Measurements from ENCODE around the gene PRAMEF1.
A peak's percentile ranks its signal among the peaks of the same experiment; 100 is the strongest.

The PRAMEF1 gene

DNA sequence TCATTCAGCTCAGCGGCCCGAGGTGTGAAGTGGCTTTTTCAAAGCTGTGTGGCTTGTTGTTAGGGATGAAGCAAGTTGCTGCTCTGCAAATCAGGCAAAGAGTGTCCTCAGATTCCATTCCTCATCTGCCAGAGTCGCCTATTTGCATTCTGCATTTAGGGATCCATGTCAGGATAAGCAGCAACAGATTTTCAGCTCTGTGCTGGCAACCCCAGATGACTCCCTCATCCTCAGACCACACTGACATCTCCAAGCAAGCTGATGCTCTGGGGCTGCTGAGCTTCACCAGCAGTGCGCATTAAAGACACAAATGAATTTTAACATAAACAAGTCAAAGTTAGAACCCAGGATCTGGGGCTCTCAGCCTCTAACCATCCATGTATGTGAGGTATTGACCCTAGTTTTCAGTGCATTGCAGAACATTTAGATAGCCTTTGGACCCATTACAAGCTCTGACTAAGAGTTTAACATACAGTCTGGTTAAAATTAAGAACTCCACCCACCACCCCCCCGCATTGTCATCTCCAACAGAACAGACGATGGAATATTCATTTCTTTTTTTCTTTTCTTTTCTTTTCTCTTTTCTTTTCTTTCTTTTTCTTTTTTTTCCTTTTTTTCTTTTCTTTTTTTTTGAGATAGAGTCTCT lies 34.3 kb upstream of the PRAMEF1 start:
- no peak for TF ChIP-seq CTCF (IDR thresholded peaks at IDR 0.05)

DNA sequence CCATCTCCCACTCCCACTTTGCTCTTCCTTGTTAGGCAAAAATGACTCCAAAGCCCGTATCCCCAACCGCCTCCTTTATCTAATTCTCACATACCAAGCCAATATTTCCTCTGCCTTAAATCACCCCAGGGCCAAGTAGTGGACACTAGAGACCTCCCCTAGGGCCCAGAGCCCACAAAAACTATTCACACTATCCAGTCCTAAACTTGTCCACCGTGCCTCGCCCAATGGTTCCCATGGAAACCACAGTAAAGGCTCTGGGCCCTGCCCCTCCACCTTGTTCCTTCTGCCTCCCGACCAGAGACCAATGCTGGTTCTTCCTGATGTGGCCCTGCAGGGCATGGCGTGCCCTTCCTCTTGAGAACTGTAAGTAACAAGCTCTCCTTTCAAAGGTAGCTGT lies 33.4 kb upstream of the PRAMEF1 start:
- no peak for TF ChIP-seq CTCF (IDR thresholded peaks at IDR 0.05)

GRCh38 chr1:12760256-12760795 lies 30.9 kb upstream of the PRAMEF1 start:
- TF ChIP-seq CTCF (IDR thresholded peaks at IDR 0.05), result peak; percentile 37; the same call in 1 of the 2 replicates

GRCh38 chr1:12761781-12762180 lies 29.4 kb upstream of the PRAMEF1 start:
- TF ChIP-seq CTCF (IDR thresholded peaks at IDR 0.05), result no peak

DNA sequence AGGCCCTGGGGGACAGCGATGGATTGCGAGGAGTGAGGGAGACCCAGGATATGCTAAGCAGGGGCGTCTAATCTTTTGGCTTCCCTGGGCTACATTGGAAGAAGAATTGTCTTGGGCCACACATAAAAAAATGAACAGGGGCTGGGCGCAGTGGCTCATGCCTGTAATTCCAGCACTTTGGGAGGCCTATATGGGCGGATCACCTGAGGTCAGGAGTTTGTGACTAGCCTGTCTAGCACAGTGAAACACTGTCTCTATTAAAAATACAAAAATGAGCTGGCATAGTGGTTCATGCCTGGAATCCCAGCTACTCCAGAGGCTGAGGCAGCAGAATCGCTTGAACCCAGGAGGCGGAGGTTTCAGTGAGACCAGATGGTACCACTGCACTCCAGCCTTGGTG lies 28.4 kb upstream of the PRAMEF1 start:
- no peak for TF ChIP-seq CTCF (IDR thresholded peaks at IDR 0.05)

GRCh38 chr1:12763479-12763878 lies 27.7 kb upstream of the PRAMEF1 start:
- TF ChIP-seq CTCF (IDR thresholded peaks at IDR 0.05), result no peak

- no peak for TF ChIP-seq CTCF (IDR thresholded peaks at IDR 0.05)
These were observed 27.2 kb upstream of the PRAMEF1 start for GRCh38 chr1:12764016-12764415.

GRCh38 chr1:12769031-12769430 lies 22.2 kb upstream of the PRAMEF1 start:
- TF ChIP-seq CTCF (IDR thresholded peaks at IDR 0.05), result no peak

Measured in LNCAP (cell line).